Right ventricle myocardium inferior (tissue), 1 donor: ENCODE results near the gene NFAM1. TPM values are rescaled to one million over a fixed set of nuclear protein-coding genes. Genes with fewer than 3 reads are reported as not detected.

ENCODE experiments used
- ATAC-seq: fragments of 200-7000 bp; cut with Tn5 transposase; one replicate; pipeline ENCODE4 v1.9.1; 2020; ENCODE audit warnings: mild to moderate bottlenecking, moderate library complexity
- DNase-seq: peaks from one replicate; pipeline ENCODE4 v3.0.0; 2021; ENCODE audit errors: missing footprints
- intact Hi-C: fragments of 100-400 bp; cut with DNase I; formaldehyde crosslinking; loops from one replicate; pipeline ENCODE4 v1.11.0; 2022
- total RNA-seq: library from RNA; stranded (reverse); fragmentation: NEBNext Ultra II Directional; extraction: Animal tissue kit (Norgen Biotek cat#: 25700); gene quantifications from one replicate; pipeline ENCODE4 v1.2.1, GENCODE V29; 2021
- donor health status: DM: no; HTN: yes; CAD: no; lungs with severe emphysema.

Gene NFAM1
- total RNA-seq, 1 donor from 2014 or later = 2.9 TPM

- no peak for DNase-seq
- intact Hi-C loops = no loop called here
- no peak for ATAC-seq
Measured at GRCh38 chr22:42350373-42350772, 81.8 kb downstream of the NFAM1 start.

DNA sequence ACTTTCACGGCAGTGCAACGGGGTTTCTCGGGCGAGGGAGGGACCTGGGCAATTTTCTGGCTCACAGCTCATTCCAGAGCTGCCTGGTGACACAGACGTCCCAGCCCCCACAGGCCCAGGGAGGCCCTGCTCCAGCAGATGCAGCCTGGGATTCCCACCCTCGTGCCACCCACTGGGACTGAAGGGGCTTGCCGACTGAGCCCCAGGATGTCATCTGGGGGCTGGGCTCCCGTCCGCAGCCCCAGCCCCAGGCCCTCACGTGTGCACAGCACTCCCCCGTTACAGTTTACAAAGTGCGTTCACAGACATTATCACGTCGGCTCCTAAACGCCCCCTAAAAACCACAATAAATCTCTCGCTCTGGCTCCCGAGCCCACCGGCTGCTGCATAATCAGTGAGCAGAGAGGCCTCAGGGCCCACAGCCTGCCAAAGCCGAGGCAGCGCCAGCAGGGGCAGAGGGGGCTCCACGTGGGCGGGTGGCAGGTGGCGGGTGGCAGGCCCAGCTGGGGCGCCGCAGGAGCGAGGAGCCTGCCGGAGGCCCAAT, 84.8 kb downstream of the NFAM1 start:
- DNase-seq = no peak
- ATAC-seq = no peak

GRCh38 chr22:42346722-42347121, 85.5 kb downstream of the NFAM1 start:
- intact Hi-C loops = no loop called here
- no peak for DNase-seq
- ATAC-seq = no peak

More for the DNA sequence above, 84.8 kb downstream of the NFAM1 start:
- intact Hi-C loops = no loop called here

DNA sequence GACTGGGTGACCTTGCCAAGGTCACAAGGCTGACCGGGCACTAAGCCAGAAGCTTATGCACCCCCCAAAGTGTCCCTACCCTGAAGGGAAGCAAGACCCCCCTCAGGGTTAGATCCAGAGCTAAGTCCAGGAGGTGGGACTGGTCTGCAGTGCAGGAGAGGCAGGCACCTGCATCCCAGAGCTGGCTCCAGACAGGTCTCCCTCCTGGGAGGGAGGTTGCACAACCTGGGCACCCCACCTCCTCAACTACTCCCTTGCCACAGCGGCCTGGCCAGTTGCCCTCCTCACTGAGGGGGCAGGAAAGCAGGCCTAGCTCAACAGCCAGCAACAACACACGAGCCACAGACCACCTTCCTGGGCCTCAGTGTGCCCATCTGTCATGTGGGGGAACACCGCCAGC, 86.7 kb downstream of the NFAM1 start:
- DNase-seq (no peak), ATAC-seq (no peak)
- intact Hi-C loops = no loop called here

DNA sequence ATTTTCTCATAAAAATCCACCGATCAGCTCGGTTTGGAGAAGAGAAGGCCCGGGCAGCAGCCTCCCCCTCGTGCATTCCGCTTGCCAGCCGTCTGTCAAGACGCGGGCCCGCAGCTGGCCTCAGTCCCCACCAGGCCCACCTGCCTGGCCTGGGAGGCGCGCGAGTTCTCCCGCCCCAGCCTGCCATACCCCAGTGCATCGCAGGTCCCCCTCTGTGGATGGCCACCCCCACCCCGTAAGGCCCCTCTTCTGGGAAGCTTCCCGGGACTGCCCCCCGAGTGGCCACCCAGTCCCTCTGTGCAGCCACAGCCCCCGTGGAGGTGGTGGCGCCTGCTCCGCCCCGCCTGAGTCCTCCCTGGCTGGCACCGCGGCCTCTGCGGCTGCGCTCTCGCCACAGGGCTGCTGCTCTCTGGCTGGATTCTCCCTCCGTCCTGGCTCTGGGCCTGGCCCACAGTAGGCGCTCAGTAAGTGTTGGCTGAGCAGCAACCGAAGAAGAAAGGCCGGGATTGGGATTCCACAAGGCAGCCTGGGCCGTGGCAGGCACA, 87.8 kb downstream of the NFAM1 start:
- ATAC-seq (peak; percentile 78), DNase-seq (peak; percentile 81)
- intact Hi-C loops = no loop called here

DNA sequence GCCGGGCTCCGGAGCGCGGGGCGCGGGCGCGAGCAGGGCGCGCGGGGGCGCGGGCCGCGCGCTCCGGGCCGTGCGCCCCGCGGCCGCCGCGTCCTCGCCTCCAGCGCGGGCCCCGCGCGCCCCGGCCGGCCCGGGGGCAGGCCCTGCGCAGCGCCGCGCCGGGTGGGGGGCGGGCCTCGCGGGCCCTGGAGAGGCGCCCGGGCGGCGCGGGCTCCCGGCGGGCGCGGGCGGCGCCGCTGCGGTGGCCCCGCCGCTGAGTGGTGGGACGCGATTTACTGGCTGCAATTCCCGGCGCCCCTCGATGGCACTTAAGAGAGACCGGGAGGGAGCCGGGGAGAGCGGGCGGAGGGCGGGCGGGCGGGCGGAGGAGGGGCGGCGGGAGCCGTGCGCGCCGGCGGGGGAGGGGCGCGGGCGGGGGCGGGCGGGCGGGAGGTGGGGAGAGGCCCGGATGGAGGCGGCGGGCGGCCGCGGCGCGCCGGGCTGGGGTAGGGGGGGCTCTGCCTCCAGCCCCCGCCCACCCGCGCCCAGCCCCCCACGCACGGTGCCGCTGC, 88.6 kb downstream of the NFAM1 start:
- ATAC-seq = peak; percentile 47
- intact Hi-C loops = no loop called here

GRCh38 chr22:42343121-42343454, 89.1 kb downstream of the NFAM1 start:
- intact Hi-C loops = no loop called here
- no peak for DNase-seq
- ATAC-seq = no peak

More for the DNA sequence above, 88.6 kb downstream of the NFAM1 start:
- DNase-seq = no peak

DNA sequence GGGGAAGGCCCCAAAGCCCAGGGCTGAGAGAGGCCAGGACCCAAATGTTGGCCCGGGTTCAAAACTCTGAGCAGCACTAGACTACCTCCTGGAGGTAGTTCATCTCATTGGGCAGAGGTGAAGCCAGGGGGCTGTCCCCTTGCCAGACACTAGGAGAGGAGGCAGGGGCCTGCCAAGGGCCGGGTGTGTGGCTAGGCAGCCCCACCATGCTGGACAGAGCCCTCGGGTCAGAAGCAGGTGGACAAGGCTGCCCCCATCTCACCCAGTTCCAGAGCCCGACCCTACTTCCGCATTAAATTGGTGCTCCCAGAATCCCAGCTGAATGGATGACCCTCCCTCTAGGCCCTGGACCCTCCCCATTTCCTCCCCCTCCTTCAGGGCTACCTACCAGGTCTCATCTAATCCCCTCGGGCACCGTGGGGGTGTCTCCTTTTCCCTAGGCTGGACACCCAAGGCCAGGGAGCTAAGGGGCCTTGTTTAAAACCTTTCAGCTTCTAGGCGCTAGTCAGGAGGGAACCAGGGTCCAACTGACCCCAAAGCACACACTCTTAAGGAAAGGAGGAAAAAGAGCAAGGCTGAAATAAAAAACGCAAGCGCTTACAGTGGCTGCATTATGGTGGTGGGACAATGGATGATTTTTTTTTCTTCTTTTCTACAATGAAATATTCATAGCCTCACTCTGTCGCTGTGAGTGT, 89.6 kb downstream of the NFAM1 start:
- DNase-seq (no peak), ATAC-seq (no peak)
- intact Hi-C loops = no loop called here

DNA sequence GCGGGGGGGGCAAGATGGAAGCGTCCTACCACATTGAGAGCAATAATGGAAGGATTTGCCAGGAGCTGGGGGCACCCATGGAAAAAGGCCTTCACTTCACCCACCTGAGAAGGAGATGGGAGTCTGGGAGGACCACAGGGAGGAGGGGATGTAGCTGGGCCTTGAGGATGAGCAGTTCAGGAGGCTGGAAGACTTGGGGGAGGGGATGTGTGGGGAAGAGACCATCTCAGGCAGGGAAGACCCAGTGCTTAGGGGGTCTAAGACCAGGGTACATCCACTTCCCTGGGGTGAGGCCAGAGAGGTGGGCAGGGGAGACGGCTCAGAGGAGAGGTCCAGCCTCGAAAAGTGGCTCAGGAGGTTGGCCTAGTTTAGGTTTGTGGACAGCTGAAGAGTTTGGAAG, 90.4 kb downstream of the NFAM1 start:
- no peak for DNase-seq
- intact Hi-C loops = no loop called here
- ATAC-seq = no peak

DNA sequence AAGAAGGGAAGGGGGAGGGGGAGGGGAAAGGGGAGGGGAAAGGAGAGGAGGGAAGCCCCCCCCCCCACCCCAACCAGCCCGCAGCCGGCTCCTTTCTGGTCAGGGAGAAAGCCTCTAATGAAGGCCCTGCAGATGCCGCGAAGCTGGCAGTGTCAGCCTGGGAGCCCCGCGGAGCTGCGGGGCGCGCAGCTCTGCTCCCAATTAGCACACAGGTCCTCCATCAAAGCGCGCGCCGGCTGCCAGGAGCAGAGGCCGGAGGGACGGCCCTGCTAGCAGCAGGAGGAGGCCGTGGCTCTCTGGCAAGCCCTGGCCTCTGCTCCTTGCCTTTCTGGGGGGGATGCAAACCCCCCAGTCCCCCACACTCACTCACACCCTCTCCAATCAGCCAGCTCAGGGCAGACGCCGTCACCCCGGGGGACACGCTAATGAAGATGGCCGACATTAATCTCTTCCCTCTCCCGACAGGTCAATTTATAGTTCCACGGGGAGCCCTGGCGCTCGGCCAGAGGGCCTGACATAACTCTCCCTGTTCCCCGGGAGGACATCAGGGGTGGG, 91.3 kb downstream of the NFAM1 start:
- ATAC-seq = no peak
- intact Hi-C loops = no loop called here
- DNase-seq = no peak

DNA sequence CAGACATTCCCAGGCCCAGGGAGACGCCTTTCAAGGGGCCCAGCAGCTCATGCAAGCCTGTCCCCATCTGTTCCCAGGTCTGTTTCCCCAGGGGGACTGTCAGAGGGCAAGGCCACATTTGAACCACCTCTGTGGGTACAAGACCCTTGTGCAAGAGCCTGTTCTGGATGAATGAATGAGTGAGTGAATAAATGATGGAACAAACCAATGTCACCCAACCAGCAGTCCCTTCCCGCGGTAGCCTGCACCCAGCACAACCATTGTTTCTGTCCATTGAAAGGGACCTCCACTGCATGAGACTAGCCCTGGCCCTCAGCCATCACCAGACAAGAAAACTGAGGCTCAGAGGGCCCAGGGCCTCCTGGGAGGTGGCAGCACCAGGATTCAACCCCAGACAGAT, 92.1 kb downstream of the NFAM1 start:
- no peak for DNase-seq
- intact Hi-C loops = no loop called here
- ATAC-seq = no peak

DNA sequence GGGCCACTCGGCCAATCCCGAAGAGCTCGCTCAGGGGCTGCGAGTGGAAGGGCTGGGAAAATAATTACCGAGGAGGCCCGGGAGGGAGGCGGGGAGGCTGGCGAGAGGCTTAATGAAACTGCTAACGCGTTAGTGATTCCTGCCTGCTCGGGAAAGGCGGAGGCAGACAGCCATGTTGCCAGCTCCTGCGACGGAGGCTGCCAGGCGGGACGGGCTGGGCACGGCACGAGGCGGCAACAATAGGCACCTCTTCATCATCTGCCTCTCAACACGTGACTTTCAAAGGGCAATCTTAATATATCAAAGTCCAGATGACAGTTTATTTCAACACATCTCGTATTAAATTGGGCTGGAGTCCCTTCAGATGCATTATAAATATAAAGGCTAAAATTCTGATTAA, 93.7 kb downstream of the NFAM1 start:
- DNase-seq (no peak), ATAC-seq (no peak)
- intact Hi-C loops = no loop called here

- no peak for ATAC-seq
- intact Hi-C loops = no loop called here
- no peak for DNase-seq
Measured at GRCh38 chr22:42337356-42337755, 94.8 kb downstream of the NFAM1 start.

GRCh38 chr22:42336527-42337227, 95.5 kb downstream of the NFAM1 start:
- peak; percentile 23 for DNase-seq
- intact Hi-C loops = no loop called here
- no peak for ATAC-seq

DNA sequence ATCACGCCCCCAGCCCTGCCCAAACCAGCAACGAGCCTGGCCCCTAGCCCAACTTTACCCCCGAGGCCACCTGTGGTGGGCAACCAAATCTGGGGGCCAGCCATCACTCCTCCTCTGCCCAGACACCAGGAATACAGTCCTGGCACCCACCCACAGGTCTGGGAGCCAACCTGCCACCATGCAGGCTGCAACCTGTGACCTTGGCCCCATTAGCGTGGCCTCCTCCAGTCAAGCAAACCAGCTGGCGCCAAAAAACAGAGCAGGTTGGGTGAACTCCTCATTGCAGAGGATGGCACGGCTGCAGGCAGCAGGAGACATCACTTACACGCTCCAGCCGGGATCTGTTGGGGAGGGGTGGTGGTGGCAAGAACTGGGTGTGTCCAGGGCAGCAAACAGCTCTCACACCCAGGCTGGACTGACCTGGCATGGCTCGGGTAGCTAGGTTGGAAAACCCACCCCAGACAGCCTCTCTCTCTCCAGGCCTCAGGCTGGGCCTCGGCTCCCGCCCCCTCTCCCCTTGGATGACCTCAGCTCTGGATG, 96.3 kb downstream of the NFAM1 start:
- ATAC-seq (no peak), DNase-seq (no peak)
- intact Hi-C loops = no loop called here

DNA sequence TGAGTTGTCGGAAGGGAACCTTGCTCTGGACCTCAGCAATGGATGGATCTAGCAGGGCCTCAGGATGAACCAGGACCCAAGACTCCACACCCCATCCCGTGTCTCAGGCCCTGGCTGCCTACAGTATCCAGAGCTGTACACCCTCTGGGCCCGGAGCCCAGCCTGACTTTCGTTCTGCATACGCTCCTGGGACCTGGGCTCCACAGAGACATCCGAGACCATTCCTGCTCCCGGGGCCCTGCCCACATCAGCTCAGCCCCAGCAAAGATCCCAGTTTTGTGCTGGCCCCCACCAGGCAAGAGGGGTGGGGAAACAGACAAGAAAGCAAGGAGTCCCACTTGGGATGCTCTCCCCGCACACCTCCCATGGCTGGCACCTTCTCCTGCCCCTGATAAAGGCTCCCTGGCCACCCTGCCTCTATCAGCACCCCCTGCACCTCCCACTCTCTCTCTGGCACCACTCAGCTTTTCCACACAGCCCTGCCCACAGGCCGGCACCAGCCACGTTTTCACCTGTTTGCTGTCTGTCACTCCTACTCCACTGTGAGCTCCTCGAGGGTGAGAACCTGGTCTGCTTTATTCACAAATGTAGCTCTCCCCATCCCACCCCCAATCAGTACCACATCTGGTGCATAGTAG, 97.2 kb downstream of the NFAM1 start:
- intact Hi-C loops = no loop called here
- no peak for ATAC-seq
- DNase-seq = no peak

DNA sequence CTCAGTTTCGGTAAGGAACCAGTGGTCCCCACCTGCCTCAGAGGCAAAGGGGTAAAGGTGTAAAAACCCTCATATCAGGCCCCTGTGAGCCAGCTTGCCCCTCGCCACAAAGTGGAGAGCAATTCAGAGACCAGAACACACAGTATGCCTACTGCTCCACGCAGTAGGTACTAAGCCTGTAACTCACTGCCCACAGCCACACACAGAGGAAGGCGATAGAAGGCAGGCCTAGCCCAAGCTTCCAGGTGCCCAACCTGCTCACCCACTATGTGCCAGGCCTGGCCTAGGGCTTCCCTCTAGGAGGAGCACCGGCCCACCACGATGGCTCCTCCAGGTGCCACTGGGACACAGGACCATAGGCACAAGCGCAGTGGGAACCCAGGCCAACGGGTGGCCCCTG, 98.7 kb downstream of the NFAM1 start:
- intact Hi-C loops = no loop called here
- no peak for ATAC-seq
- no peak for DNase-seq

GRCh38 chr22:42332089-42332488, 100.1 kb downstream of the NFAM1 start:
- intact Hi-C loops = no loop called here
- ATAC-seq (no peak), DNase-seq (no peak)

GRCh38 chr22:42331014-42331413, 101.2 kb downstream of the NFAM1 start:
- DNase-seq = no peak
- intact Hi-C loops = no loop called here
- ATAC-seq = no peak
